HG03064 (cell line): ENCODE data around the gene SNAPIN.

Experiments used
- ATAC-seq: cut with Tn5 transposase; IDR thresholded peaks from one replicate; pipeline ENCODE4 v1.9.1; 2021; ENCODE audit warnings: low read depth; ENCODE audit not compliant: unreplicated experiment

The SNAPIN gene

GRCh38 chr1:153699768-153700167 lies 41.3 kb downstream of the SNAPIN start:
- ATAC-seq: no peak

- no peak for ATAC-seq
These were observed 47.0 kb downstream of the SNAPIN start for GRCh38 chr1:153705484-153705883.

DNA sequence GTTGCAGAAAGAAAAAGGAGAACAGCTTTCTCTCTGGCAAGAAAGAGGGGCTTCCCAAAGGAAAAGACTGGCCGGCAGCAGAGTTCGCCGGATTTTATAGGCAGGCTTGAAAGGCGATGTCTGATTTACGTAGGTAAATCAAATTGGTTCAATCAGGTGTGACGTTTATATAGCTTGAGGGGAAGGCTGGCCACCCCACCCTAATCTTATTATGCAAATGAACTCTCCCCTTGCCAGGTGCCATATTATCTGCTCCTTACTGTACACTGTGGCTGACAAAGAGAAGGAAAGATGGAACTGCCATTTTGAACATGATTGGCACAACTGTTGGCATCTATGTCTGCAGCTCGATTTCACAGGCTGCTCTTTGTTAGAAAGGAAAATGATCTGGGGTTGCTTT lies 52.5 kb downstream of the SNAPIN start:
- ATAC-seq: no peak
